ENCODE results near the gene EFNA2.

DNA sequence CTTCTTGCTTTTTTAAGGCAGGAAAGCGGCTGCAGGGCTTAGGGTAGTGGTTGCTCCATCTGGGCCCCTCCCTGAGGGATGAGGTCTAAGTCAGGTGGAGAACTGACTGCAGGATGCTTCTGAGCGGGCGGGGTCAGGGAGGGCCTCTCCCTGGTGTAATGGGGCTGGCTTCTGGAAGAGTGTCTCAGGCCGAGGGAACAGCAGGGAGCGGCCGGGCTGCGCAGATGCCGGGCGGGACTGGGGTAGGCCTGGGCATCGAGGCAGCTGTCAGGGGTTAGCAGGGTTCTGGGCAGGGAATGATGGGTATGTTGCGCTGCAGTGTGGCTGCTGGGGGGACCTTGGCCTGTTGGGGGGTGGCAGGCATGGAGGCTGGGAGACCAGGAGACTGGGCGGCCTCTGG lies 7.6 kb upstream of the EFNA2 start:
- TF ChIP-seq EZH2 (IDR thresholded peaks at IDR 0.05) (no peak), YY1 (IDR thresholded peaks at IDR 0.05; ENCODE audit: extremely low read depth, insufficient replicate concordance, low read depth, low read length) (no peak), SIN3A (IDR thresholded peaks at IDR 0.05; ENCODE audit: low read depth) (no peak)
